Measurements from ENCODE around the gene GPR171. TPM values are rescaled to one million over a fixed set of nuclear protein-coding genes. Genes with fewer than 3 reads are reported as not detected.
"Not testable (repeated sequence)": the region's sequence is repeated elsewhere in the genome, so short reads cannot be mapped to it uniquely, and the experiment has no call there.

GPR171 gene
- total RNA-seq = 1 to 10 TPM; 1.5 to 1.8 TPM
- 1 to 10 TPM in 1 of 2 donors, under 1 TPM in 1; 0.87 to 2.7 TPM for polyA plus RNA-seq
- long read RNA-seq, donor 1 = 0 reads
- long read RNA-seq, donor 2 = 0 reads
- long read RNA-seq, donor 3 = 0 reads
- long read RNA-seq, donor 4 = 0 reads
- long read RNA-seq, donor 5 = 0 reads

- H3K9me3 ChIP-seq (ENCODE audit: control insufficient read depth in 4 of 4, insufficient read depth in 3 of 4, low read length in 3 of 4) = no peaks in the 10 kb centered on the region
- no peaks in the 10 kb centered on the region for H3K27me3 ChIP-seq (ENCODE audit: control insufficient read depth in 3 of 3, insufficient read depth in 3 of 3, low read length in 2 of 3)
- H3K9ac ChIP-seq (ENCODE audit: insufficient read depth in 1 of 2, low read length in 2 of 2) = no peak within 1 kb of the TSS
- peaks cover 0 to 4% (median 0%) of the 10 kb centered on the region in 5 donors for H3K4me1 ChIP-seq (ENCODE audit: control insufficient read depth in 5 of 5, insufficient read depth in 5 of 5, low read length in 5 of 5)
- H3K36me3 ChIP-seq (ENCODE audit: control insufficient read depth in 4 of 4, insufficient read depth in 4 of 4, low read length in 4 of 4) = no peaks in the 10 kb centered on the region
- H3K4me3 ChIP-seq = no peak within 1 kb of the TSS
- H3K27ac ChIP-seq (ENCODE audit: low read depth in 1 of 2, low read length in 1 of 2) = no peak within 1 kb of the TSS
- no peak for ATAC-seq (ENCODE audit: insufficient read depth, low FRiP score)
- TF ChIP-seq CTCF (IDR thresholded peaks at IDR 0.05; ENCODE audit: control extremely low read depth, extremely low read depth) = no peak
- no peak for DNase-seq
- 65 to 78% methylated on average over 3 of the region's 3 CpGs for WGBS, 2 donors
These were observed at the start of gene GPR171 for GRCh38 chr3:151203051-151203420. TSS of gene GPR171 (minus strand) at chr3:151203216. CDS start at chr3:151199386, 3,830 bp downstream.

GRCh38 chr3:151248772-151249337 lies 45.8 kb upstream of the GPR171 start:
- no peak overlapping the region for H3K27ac ChIP-seq (ENCODE audit: low read depth in 1 of 2, low read length in 1 of 2)
- peaks cover 0 to 14% (median 0%) of the 10 kb centered on the region in 5 donors for H3K4me1 ChIP-seq (ENCODE audit: control insufficient read depth in 5 of 5, insufficient read depth in 5 of 5, low read length in 5 of 5)
- ATAC-seq (ENCODE audit: insufficient read depth, low FRiP score) (no peak), DNase-seq (peak in 1 of 3 donors; percentile 32)
- no peaks in the 10 kb centered on the region for H3K27me3 ChIP-seq (ENCODE audit: control insufficient read depth in 3 of 3, insufficient read depth in 3 of 3, low read length in 2 of 3)
- WGBS, 2 donors = 39 to 65% methylated on average over 3 of the region's 3 CpGs
- H3K4me3 ChIP-seq = no peak overlapping the region
- no peak overlapping the region for H3K9ac ChIP-seq (ENCODE audit: insufficient read depth in 1 of 2, low read length in 2 of 2)
- no peaks in the 10 kb centered on the region for H3K36me3 ChIP-seq (ENCODE audit: control insufficient read depth in 4 of 4, insufficient read depth in 4 of 4, low read length in 4 of 4)
- TF ChIP-seq CTCF (IDR thresholded peaks at IDR 0.05; ENCODE audit: control extremely low read depth, extremely low read depth) = no peak
- H3K9me3 ChIP-seq (ENCODE audit: control insufficient read depth in 4 of 4, insufficient read depth in 3 of 4, low read length in 3 of 4) = no peaks in the 10 kb centered on the region

GRCh38 chr3:151242006-151242405 lies 39.0 kb upstream of the GPR171 start:
- 83 to 85% methylated on average over 8 to 18 of the region's 18 CpGs for WGBS, 2 donors
- H3K36me3 ChIP-seq (ENCODE audit: control insufficient read depth in 4 of 4, insufficient read depth in 4 of 4, low read length in 4 of 4); H3K4me3 ChIP-seq; H3K27me3 ChIP-seq (ENCODE audit: control insufficient read depth in 3 of 3, insufficient read depth in 3 of 3, low read length in 2 of 3); H3K27ac ChIP-seq (ENCODE audit: low read depth in 1 of 2, low read length in 1 of 2); ATAC-seq (ENCODE audit: insufficient read depth, low FRiP score); DNase-seq; H3K4me1 ChIP-seq (ENCODE audit: control insufficient read depth in 5 of 5, insufficient read depth in 5 of 5, low read length in 5 of 5); H3K9me3 ChIP-seq (ENCODE audit: control insufficient read depth in 4 of 4, insufficient read depth in 3 of 4, low read length in 3 of 4); H3K9ac ChIP-seq (ENCODE audit: insufficient read depth in 1 of 2, low read length in 2 of 2): not testable (repeated sequence)

GRCh38 chr3:151236736-151237135 lies 33.7 kb upstream of the GPR171 start:
- 89 to 90% methylated on average over 7 of the region's 7 CpGs for WGBS, 2 donors
- H3K27ac ChIP-seq (ENCODE audit: low read depth in 1 of 2, low read length in 1 of 2) = no peak overlapping the region
- DNase-seq = no peak
- no peak overlapping the region for H3K4me3 ChIP-seq
- H3K36me3 ChIP-seq (ENCODE audit: control insufficient read depth in 4 of 4, insufficient read depth in 4 of 4, low read length in 4 of 4) = no peaks in the 10 kb centered on the region
- no peaks in the 10 kb centered on the region for H3K9me3 ChIP-seq (ENCODE audit: control insufficient read depth in 4 of 4, insufficient read depth in 3 of 4, low read length in 3 of 4)
- no peak for ATAC-seq (ENCODE audit: insufficient read depth, low FRiP score)
- no peak overlapping the region for H3K9ac ChIP-seq (ENCODE audit: insufficient read depth in 1 of 2, low read length in 2 of 2)
- no peaks in the 10 kb centered on the region for H3K4me1 ChIP-seq (ENCODE audit: control insufficient read depth in 5 of 5, insufficient read depth in 5 of 5, low read length in 5 of 5)
- no peaks in the 10 kb centered on the region for H3K27me3 ChIP-seq (ENCODE audit: control insufficient read depth in 3 of 3, insufficient read depth in 3 of 3, low read length in 2 of 3)
- TF ChIP-seq CTCF (IDR thresholded peaks at IDR 0.05; ENCODE audit: control extremely low read depth, extremely low read depth) = no peak
